Heart left ventricle (tissue), 16 donors: ENCODE measurements around the gene HORMAD2. TPM values are rescaled to one million over a fixed set of nuclear protein-coding genes. Genes with fewer than 3 reads are reported as not detected.
A peak's percentile ranks its signal among the peaks of the same experiment; 100 is the strongest.

Experiments used
- ATAC-seq, 4 donors: fragments of 200-7000 bp; cut with Tn5 transposase; one replicate each; pipeline ENCODE4 v1.9.1; 2020 to 2022; ENCODE audit warnings: moderate library complexity in 4 of 4, mild to moderate bottlenecking in 3 of 4, moderate number of reproducible peaks in 1 of 4
- DNase-seq, 5 donors: peaks; one replicate each; pipeline ENCODE4 v3.0.0-alpha.2; 2020
- H3K27ac ChIP-seq, 12 donors: fragments of 200-600 bp; sonication (generic) in 4 of 12; one replicate each; pipeline versions ENCODE4 v1.5.0 to v1.8.0; 2016 to 2022; ENCODE audit warnings: mild to moderate bottlenecking in 2 of 12
- H3K27me3 ChIP-seq, 9 donors: fragments of 200-600 bp; sonication (generic) in 2 of 9; one replicate each; pipeline versions ENCODE4 v1.5.1 to v1.8.0; 2016 to 2022; ENCODE audit warnings: mild to moderate bottlenecking in 3 of 9
- H3K36me3 ChIP-seq, 9 donors: fragments of 200-600 bp; sonication (generic) in 2 of 9; one replicate each; pipeline versions ENCODE4 v1.5.0 to v1.8.0; 2018 to 2022; ENCODE audit warnings: mild to moderate bottlenecking in 2 of 9
- H3K4me1 ChIP-seq, 12 donors: fragments of 200-600 bp; sonication (generic) in 4 of 12; one replicate each; pipeline versions ENCODE4 v1.5.0 to v1.8.0; 2016 to 2022; ENCODE audit warnings: mild to moderate bottlenecking in 3 of 12
- H3K4me3 ChIP-seq, 12 donors: fragments of 200-600 bp; sonication (generic) in 4 of 12; one replicate each; pipeline versions ENCODE4 v1.5.0 to v1.8.0; 2017 to 2022; ENCODE audit warnings: mild to moderate bottlenecking in 9 of 12, moderate library complexity in 4 of 12
- H3K9me3 ChIP-seq, 12 donors: fragments of 200-600 bp; sonication (generic) in 4 of 12; one replicate each; pipeline versions ENCODE4 v1.5.0 to v1.8.0; 2016 to 2022; ENCODE audit warnings: mild to moderate bottlenecking in 1 of 12
- CTCF ChIP-seq, 12 donors: fragments of 200-600 bp; sonication (generic) in 4 of 12; IDR thresholded peaks; one replicate each; pipeline versions ENCODE4 v1.5.0 to v1.8.0; 2018 to 2022; ENCODE audit warnings: antibody characterized with exemption in 12 of 12, mild to moderate bottlenecking in 5 of 12
- POLR2A ChIP-seq, 2 donors: fragments of 450-650 bp; IDR thresholded peaks; one replicate each; pipeline ENCODE4 v1.6.1; 2017; ENCODE audit warnings: antibody characterized with exemption in 2 of 2, mild to moderate bottlenecking in 2 of 2, moderate library complexity in 2 of 2
- WGBS, 4 donors: extraction: QIAGEN DNeasy Blood & Tissue Kit in 2 of 4; methylation state at CpG; one replicate each; pipeline versions ENCODE4 v1.1.5 to v1.1.7; 2013 to 2018; 5-methylcytosine and 5-hydroxymethylcytosine counted together
- intact Hi-C, 10 donors: fragments of 100-400 bp; cut with DNase I; formaldehyde crosslinking; loops; one replicate each; pipeline versions ENCODE4 v1.11.1 to v1.14.2; 2022
- polyA plus RNA-seq, 2 donors: library from polyadenylated mRNA; stranded (reverse); fragments of 200-250 nt; gene quantifications; one replicate each; pipeline ENCODE4 v1.2.3, GENCODE V29; 2013
- total RNA-seq, 9 donors: library from RNA; depleted of rRNA in 2 of 9; stranded (reverse); fragments of >200 nt in 2 of 9; fragmentation: NEBNext Ultra II Directional in 3 of 9; extraction: Animal tissue kit (Norgen Biotek cat#: 25700) in 3 of 9; gene quantifications; one replicate each; pipeline versions ENCODE4 v1.1.0 to v1.2.4, GENCODE V29; 2016 to 2023
- donor health status: ischemic (EF 13 %, LVEDD 7.1; RV severe dilation, severe dysfunction).
- donor health status: healthy with polysubstance abuse.
- donor health status: DM: no; HTN: yes; CAD: no.
- donor health status: DM: no; HTN: no; CAD: no.
- donor health status: ischemic (EF 25% LVEDD 6.9; RV normal size, moderate dysfunction).
- donor health status: ischemic (EF 25% LVEDD 5.7; RV mildly dilated, moderate dysfunction).
- donor health status: healthy.
- donor health status: DM: yes; HTN: yes; CAD: no.
- donor health status: ischemic (EF 35%, LVEDD 5.7; RV mildly dilated, moderate dysfunction).
- donor health status: nonischemic (EF 11% LVEDD 7.7; RV severe dilation, severe dysfunction).
- donor health status: DM: yes; HTN: yes; CAD: no.
- donor health status: PGD.
- donor health status: ischemic (EF 29% LVEDD 5.4; RV normal size, mild dysfunction).
- donor health status: nonischemic (EF 23%, LVEDD 6.1; RV moderate dilation, normal function).

HORMAD2 gene
- total and polyA plus RNA-seq, 11 donors: not detected

DNA sequence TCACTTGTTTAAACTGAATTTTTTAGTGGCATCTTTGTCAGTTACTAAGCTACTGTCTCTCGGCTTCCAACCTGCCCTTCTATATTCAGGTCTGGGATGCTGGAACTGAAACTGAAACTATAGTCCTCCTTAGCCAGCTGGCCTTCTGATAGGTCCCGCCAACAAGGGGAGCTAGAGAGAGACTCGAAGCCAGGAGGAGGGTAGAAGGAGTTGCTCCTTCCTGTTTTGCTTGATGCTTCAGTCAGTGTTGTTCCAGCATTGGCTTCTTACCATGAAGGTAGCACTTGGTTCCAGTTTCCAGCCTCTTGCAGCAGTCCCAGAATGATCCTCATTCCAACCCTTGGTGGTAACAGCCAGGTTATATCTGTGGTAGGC is 32.9 kb upstream of the HORMAD2 start:
- 53 to 67% (median 60%) methylated on average over 3 of the region's 3 CpGs for WGBS, 4 donors
- intact Hi-C loops: no loop called here
- DNase-seq: no peak
- H3K9me3 ChIP-seq: no peaks in the 10 kb centered on the region
- no peak for TF ChIP-seq POLR2A (IDR thresholded peaks at IDR 0.05)
- no peak for TF ChIP-seq CTCF (IDR thresholded peaks at IDR 0.05)
- no peak overlapping the region for H3K4me3 ChIP-seq
- H3K27me3 ChIP-seq: no peaks in the 10 kb centered on the region
- H3K27ac ChIP-seq: no peak overlapping the region
- no peak for ATAC-seq
- H3K36me3 ChIP-seq: no peaks in the 10 kb centered on the region
- peaks cover 0 to 11% (median 0%) of the 10 kb centered on the region in 12 donors for H3K4me1 ChIP-seq

- Histone ChIP-seq H3K27me3 (no peaks in the 10 kb centered on the region), H3K9me3 (no peaks in the 10 kb centered on the region), H3K36me3 (no peaks in the 10 kb centered on the region), H3K4me1 (peaks cover 0 to 10% (median 0%) of the 10 kb centered on the region in 12 donors), H3K4me3 (no peak overlapping the region), H3K27ac (no peak overlapping the region)
- no peak for TF ChIP-seq CTCF (IDR thresholded peaks at IDR 0.05)
- TF ChIP-seq POLR2A (IDR thresholded peaks at IDR 0.05): no peak
- 74 to 91% (median 77%) methylated on average over 2 of the region's 2 CpGs for WGBS, 4 donors
- intact Hi-C loops: no loop called here
- ATAC-seq (no peak), DNase-seq (no peak)
Measured at GRCh38 chr22:30048681-30049080, 31.6 kb upstream of the HORMAD2 start.

DNA sequence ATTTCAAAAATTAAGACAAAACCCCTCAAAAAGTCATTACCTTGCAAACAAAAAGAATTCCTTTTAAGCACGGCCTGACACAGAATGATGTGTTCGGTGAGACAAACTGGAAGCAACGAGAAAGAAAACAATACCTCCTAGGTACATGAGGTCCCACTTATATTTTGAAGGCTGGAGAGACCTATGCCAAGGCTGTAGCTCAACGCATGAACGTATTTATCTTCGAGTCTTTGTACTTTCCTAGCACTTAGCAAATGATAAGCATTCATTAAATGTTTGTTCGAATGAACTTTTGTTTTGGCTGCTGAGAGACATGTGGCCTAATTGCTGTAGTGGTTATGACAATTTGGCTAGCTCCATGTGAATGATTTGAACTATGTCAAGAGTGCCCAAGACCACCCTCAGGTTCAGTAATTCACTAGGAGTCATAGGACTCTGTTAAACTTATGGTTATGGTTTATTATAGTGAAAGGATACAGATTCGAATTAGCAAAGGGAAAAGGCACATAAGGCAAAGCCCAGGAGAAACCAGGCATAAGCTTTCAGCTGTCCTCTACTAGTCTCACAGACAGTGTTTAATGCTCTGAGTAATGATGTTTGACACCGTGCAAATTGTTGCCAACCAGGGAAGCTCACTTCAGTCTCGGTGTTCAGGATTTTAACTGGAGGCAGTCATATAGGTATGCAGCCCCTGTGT is 26.0 kb upstream of the HORMAD2 start:
- no peak for TF ChIP-seq POLR2A (IDR thresholded peaks at IDR 0.05)
- WGBS, 4 donors: 52 to 59% (median 57%) methylated on average over 10 of the region's 10 CpGs
- ATAC-seq: peak in 3 of 4 donors; percentile 39 to 78 (median 51)
- peaks cover 0 to 10% (median 0%) of the 10 kb centered on the region in 12 donors for H3K9me3 ChIP-seq
- no peak overlapping the region for H3K4me3 ChIP-seq
- no peak for DNase-seq
- H3K4me1 ChIP-seq: peaks cover 0 to 9% (median 1%) of the 10 kb centered on the region in 12 donors
- H3K27ac ChIP-seq: no peak overlapping the region
- no peaks in the 10 kb centered on the region for H3K36me3 ChIP-seq
- intact Hi-C loops: no loop called here
- H3K27me3 ChIP-seq: peaks cover 0 to 1% (median 0%) of the 10 kb centered on the region in 9 donors

- DNase-seq: no peak
- Histone ChIP-seq H3K4me1 (peaks cover 0 to 9% (median 1%) of the 10 kb centered on the region in 12 donors), H3K36me3 (no peaks in the 10 kb centered on the region), H3K27ac (no peak overlapping the region), H3K9me3 (peaks cover 0 to 10% (median 0%) of the 10 kb centered on the region in 12 donors), H3K4me3 (no peak overlapping the region), H3K27me3 (peaks cover 0 to 2% (median 0%) of the 10 kb centered on the region in 9 donors)
- ATAC-seq: no peak
- TF ChIP-seq POLR2A (IDR thresholded peaks at IDR 0.05): no peak
- no peak for TF ChIP-seq CTCF (IDR thresholded peaks at IDR 0.05)
- intact Hi-C loops: no loop called here
Measured at GRCh38 chr22:30054764-30055069, 25.5 kb upstream of the HORMAD2 start.

DNA sequence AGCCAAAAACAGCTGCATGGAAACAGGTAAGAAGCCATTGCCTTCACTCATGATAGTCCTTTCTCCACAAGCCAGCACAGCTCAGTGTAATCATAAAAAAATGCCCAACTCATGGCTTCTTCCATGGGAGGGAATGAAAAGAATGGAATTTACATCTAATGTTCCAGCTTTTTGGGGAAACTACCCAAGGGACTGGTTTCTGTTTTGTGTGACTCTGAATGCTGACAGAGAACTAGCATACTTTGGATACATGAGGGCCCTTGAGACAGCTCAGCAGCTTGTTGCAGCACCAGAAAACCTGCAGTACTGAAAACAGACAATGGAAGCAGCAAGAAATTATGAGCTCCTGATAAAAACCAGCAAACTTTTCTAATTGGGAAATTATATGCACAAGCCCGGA is 24.2 kb upstream of the HORMAD2 start:
- H3K9me3 ChIP-seq: peaks cover 0 to 10% (median 0%) of the 10 kb centered on the region in 12 donors
- no peak overlapping the region for H3K4me3 ChIP-seq
- DNase-seq (no peak), ATAC-seq (no peak)
- intact Hi-C loops: no loop called here
- peaks cover 0 to 9% (median 1%) of the 10 kb centered on the region in 12 donors for H3K4me1 ChIP-seq
- no peak for TF ChIP-seq POLR2A (IDR thresholded peaks at IDR 0.05)
- no peak for TF ChIP-seq CTCF (IDR thresholded peaks at IDR 0.05)
- H3K36me3 ChIP-seq: no peaks in the 10 kb centered on the region
- 71 to 86% (median 74%) methylated on average over 1 of the region's 1 CpG for WGBS, 4 donors
- H3K27ac ChIP-seq: no peak overlapping the region
- H3K27me3 ChIP-seq: peaks cover 0 to 2% (median 0%) of the 10 kb centered on the region in 9 donors
